Measurements from ENCODE around the gene HEATR5A.
"Not testable (repeated sequence)": the region's sequence is repeated elsewhere in the genome, so short reads cannot be mapped to it uniquely, and the experiment has no call there.

The HEATR5A gene

GRCh38 chr14:31252865-31253264 is 167.5 kb downstream of the HEATR5A start:
- Histone ChIP-seq H3K9ac (no peak overlapping the region), H3K36me3 (ENCODE audit: insufficient read depth) (no peaks in the 10 kb centered on the region), H3K4me2 (no peak overlapping the region), H3K4me1 (ENCODE audit: low read depth, poor library complexity, severe bottlenecking) (no peaks in the 10 kb centered on the region), H3K27ac (no peak overlapping the region), H2AFZ (ENCODE audit: low read depth) (no peak overlapping the region), H4K20me1 (ENCODE audit: insufficient read depth) (no peaks in the 10 kb centered on the region), H3K4me3 (IDR thresholded peaks at IDR 0.05; ENCODE audit: insufficient read depth, low read depth, low read length) (no peak overlapping the region), H3K79me2 (ENCODE audit: insufficient read depth, low read depth) (no peaks in the 10 kb centered on the region), H3K27me3 (ENCODE audit: insufficient read depth, low read depth) (no peaks in the 10 kb centered on the region)
- no peak for TF ChIP-seq CTCF (conservative IDR thresholded peaks at IDR 0.05; ENCODE audit: low read depth, low read length)

- Histone ChIP-seq H3K4me3 (IDR thresholded peaks at IDR 0.05; ENCODE audit: insufficient read depth, low read depth, low read length) (no peak overlapping the region), H3K27me3 (ENCODE audit: insufficient read depth, low read depth) (no peaks in the 10 kb centered on the region), H3K36me3 (ENCODE audit: insufficient read depth) (no peaks in the 10 kb centered on the region), H2AFZ (ENCODE audit: low read depth) (no peak overlapping the region), H3K4me1 (ENCODE audit: low read depth, poor library complexity, severe bottlenecking) (no peaks in the 10 kb centered on the region), H3K79me2 (ENCODE audit: insufficient read depth, low read depth) (no peaks in the 10 kb centered on the region), H3K9ac (no peak overlapping the region), H4K20me1 (ENCODE audit: insufficient read depth) (no peaks in the 10 kb centered on the region), H3K27ac (no peak overlapping the region), H3K4me2 (no peak overlapping the region)
- no peak for TF ChIP-seq CTCF (conservative IDR thresholded peaks at IDR 0.05; ENCODE audit: low read depth, low read length)
Observed at GRCh38 chr14:31251028-31251958, 169.1 kb downstream of the HEATR5A start.

GRCh38 chr14:31244626-31245025 is 175.7 kb downstream of the HEATR5A start:
- Histone ChIP-seq H3K9ac (no peak overlapping the region), H3K79me2 (ENCODE audit: insufficient read depth, low read depth) (no peaks in the 10 kb centered on the region), H2AFZ (ENCODE audit: low read depth) (no peak overlapping the region), H3K27me3 (ENCODE audit: insufficient read depth, low read depth) (no peaks in the 10 kb centered on the region), H3K4me3 (IDR thresholded peaks at IDR 0.05; ENCODE audit: insufficient read depth, low read depth, low read length) (no peak overlapping the region), H3K4me2 (no peak overlapping the region), H3K27ac (no peak overlapping the region), H3K4me1 (ENCODE audit: low read depth, poor library complexity, severe bottlenecking) (peaks cover 3% of the 10 kb centered on the region), H4K20me1 (ENCODE audit: insufficient read depth) (no peaks in the 10 kb centered on the region), H3K36me3 (ENCODE audit: insufficient read depth) (no peaks in the 10 kb centered on the region)
- no peak for TF ChIP-seq CTCF (conservative IDR thresholded peaks at IDR 0.05; ENCODE audit: low read depth, low read length)

GRCh38 chr14:31243860-31244259 is 176.5 kb downstream of the HEATR5A start:
- Histone ChIP-seq H3K27me3 (ENCODE audit: insufficient read depth, low read depth) (no peaks in the 10 kb centered on the region), H3K9ac (no peak overlapping the region), H3K27ac (no peak overlapping the region), H4K20me1 (ENCODE audit: insufficient read depth) (no peaks in the 10 kb centered on the region), H3K4me2 (no peak overlapping the region), H3K36me3 (ENCODE audit: insufficient read depth) (no peaks in the 10 kb centered on the region), H3K79me2 (ENCODE audit: insufficient read depth, low read depth) (no peaks in the 10 kb centered on the region), H2AFZ (ENCODE audit: low read depth) (no peak overlapping the region), H3K4me3 (IDR thresholded peaks at IDR 0.05; ENCODE audit: insufficient read depth, low read depth, low read length) (no peak overlapping the region), H3K4me1 (ENCODE audit: low read depth, poor library complexity, severe bottlenecking) (peaks cover 3% of the 10 kb centered on the region)
- TF ChIP-seq CTCF (conservative IDR thresholded peaks at IDR 0.05; ENCODE audit: low read depth, low read length) = no peak

GRCh38 chr14:31242161-31242940 is 178.0 kb downstream of the HEATR5A start:
- not testable (repeated sequence) for H3K27me3 ChIP-seq (ENCODE audit: insufficient read depth, low read depth); H3K79me2 ChIP-seq (ENCODE audit: insufficient read depth, low read depth); H4K20me1 ChIP-seq (ENCODE audit: insufficient read depth); H3K36me3 ChIP-seq (ENCODE audit: insufficient read depth); H3K27ac ChIP-seq; H3K4me1 ChIP-seq (ENCODE audit: low read depth, poor library complexity, severe bottlenecking); H3K4me3 ChIP-seq (IDR thresholded peaks at IDR 0.05; ENCODE audit: insufficient read depth, low read depth, low read length); H3K4me2 ChIP-seq; H3K9ac ChIP-seq; H2AFZ ChIP-seq (ENCODE audit: low read depth)

All from KMS-11 (cell line).